Fibroblast of lung (primary cell): Measurements from ENCODE around the gene CBX1.

ENCODE experiments used
- EZH2 ChIP-seq: IDR thresholded peaks from 2 replicates; pipeline ENCODE4 v1.5.1; 2012; ENCODE audit warnings: low read length, control low read depth, mild to moderate bottlenecking; ENCODE audit errors: missing control alignments
- TF ChIP-seq, protein P1 (sequence below), 2 donors: IDR thresholded peaks in 1 of 2; conservative IDR thresholded peaks in 1 of 2; 1 replicate in 1 of 2; 2 replicates in 1 of 2; pipeline ENCODE4 v1.5.1; 2011 to 2012; ENCODE audit warnings: low read length in 2 of 2, control low read depth in 1 of 2, inconsistent platforms in 1 of 2, low read depth in 1 of 2, mild to moderate bottlenecking in 1 of 2

- no peak for TF ChIP-seq EZH2
- TF ChIP-seq, protein P1, sequence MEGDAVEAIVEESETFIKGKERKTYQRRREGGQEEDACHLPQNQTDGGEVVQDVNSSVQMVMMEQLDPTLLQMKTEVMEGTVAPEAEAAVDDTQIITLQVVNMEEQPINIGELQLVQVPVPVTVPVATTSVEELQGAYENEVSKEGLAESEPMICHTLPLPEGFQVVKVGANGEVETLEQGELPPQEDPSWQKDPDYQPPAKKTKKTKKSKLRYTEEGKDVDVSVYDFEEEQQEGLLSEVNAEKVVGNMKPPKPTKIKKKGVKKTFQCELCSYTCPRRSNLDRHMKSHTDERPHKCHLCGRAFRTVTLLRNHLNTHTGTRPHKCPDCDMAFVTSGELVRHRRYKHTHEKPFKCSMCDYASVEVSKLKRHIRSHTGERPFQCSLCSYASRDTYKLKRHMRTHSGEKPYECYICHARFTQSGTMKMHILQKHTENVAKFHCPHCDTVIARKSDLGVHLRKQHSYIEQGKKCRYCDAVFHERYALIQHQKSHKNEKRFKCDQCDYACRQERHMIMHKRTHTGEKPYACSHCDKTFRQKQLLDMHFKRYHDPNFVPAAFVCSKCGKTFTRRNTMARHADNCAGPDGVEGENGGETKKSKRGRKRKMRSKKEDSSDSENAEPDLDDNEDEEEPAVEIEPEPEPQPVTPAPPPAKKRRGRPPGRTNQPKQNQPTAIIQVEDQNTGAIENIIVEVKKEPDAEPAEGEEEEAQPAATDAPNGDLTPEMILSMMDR (conservative IDR thresholded peaks at IDR 0.05 in 1 of 2, IDR thresholded peaks at IDR 0.05 in 1 of 2; ENCODE audit: low read depth in 1 of 2, low read length in 2 of 2), result no peak
These were observed 1.8 kb upstream of the CBX1 start for GRCh38 chr17:48102798-48103715.
